Measurements from ENCODE around the gene CTCFL. TPM values are rescaled to one million over a fixed set of nuclear protein-coding genes. Genes with fewer than 3 reads are reported as not detected.

Gene CTCFL
- total and polyA plus RNA-seq, 2 of the 8 experiments (the other 6 are each of a cell fraction or from before 2014, with no cell fraction given): 0.30 to 0.80 TPM

GRCh38 chr20:57526885-57527460, 2.0 kb upstream of the CTCFL start:
- no peak overlapping the region for H4K8ac ChIP-seq (ENCODE audit: extremely low read depth, insufficient read depth, low read length)
- FAIRE-seq (no peak), DNase-seq (ENCODE audit: low read depth in 1 of 2, low spot score in 2 of 2) (no peak)
- no peak overlapping the region for H2AFZ ChIP-seq (ENCODE audit: low read length)
- no peak overlapping the region for H3K4me2 ChIP-seq (ENCODE audit: insufficient read depth in 1 of 2, low read depth in 2 of 2, low read length in 2 of 2)
- no peak overlapping the region for H2BK20ac ChIP-seq (ENCODE audit: low read length)
- no peaks in the 10 kb centered on the region for H3K23me2 ChIP-seq (ENCODE audit: low read depth, low read length)
- no peak overlapping the region for H2AK5ac ChIP-seq (ENCODE audit: low read depth, low read length)
- H3K4me3 ChIP-seq (ENCODE audit: extremely low read depth in 1 of 4, insufficient read depth in 2 of 4, low read depth in 3 of 4, low read length in 4 of 4): no peak overlapping the region
- H4K5ac ChIP-seq (ENCODE audit: insufficient read length, low read depth, low read length): peak overlapping the region; percentile 6
- H2BK15ac ChIP-seq (ENCODE audit: low read length): no peak overlapping the region
- H3K9me3 ChIP-seq (ENCODE audit: insufficient read depth in 2 of 2, low read depth in 1 of 2, low read length in 1 of 2): no peaks in the 10 kb centered on the region
- peaks cover 0 to 19% (median 5%) of the 10 kb centered on the region in 4 experiments; a peak in 5 of 7 replicates for H3K4me1 ChIP-seq (replicated peaks in 1 of 4; ENCODE audit: control insufficient read depth in 3 of 4, insufficient read depth in 4 of 4, low read length in 3 of 4)
- no peaks in the 10 kb centered on the region for H3K79me1 ChIP-seq (ENCODE audit: low read depth, low read length)
- H2BK5ac ChIP-seq (ENCODE audit: low read depth, low read length): no peak overlapping the region
- H3K79me2 ChIP-seq (ENCODE audit: control insufficient read depth in 1 of 2, insufficient read depth in 2 of 2, low read length in 2 of 2): no peaks in the 10 kb centered on the region
- ChIA-PET CTCF (ENCODE audit: partially characterized antibody) (interaction anchor here (0.6 to 2.0 kb wide), 27 partner anchors 10 to 603 kb away, joined by 3 to 13 read pairs (median 3); no protein-coding TSS in a partner anchor), POLR2A (ENCODE audit: partially characterized antibody) (interaction anchor here (0.6 kb wide), 1 partner anchor 95 kb away, joined by 4 read pairs; no protein-coding TSS in a partner anchor)
- H3K56ac ChIP-seq (replicated peaks; ENCODE audit: insufficient read length, low read depth, low read length): no peak overlapping the region
- no peak overlapping the region for H4K91ac ChIP-seq (replicated peaks; ENCODE audit: insufficient read length, low read length)
- H3K27me3 ChIP-seq (replicated peaks in 1 of 4; ENCODE audit: control insufficient read depth in 3 of 4, extremely low read depth in 1 of 4, insufficient read depth in 3 of 4, low read length in 3 of 4): no peaks in the 10 kb centered on the region; a peak in 2 of 7 replicates
- no peaks in the 10 kb centered on the region for H3K36me3 ChIP-seq (ENCODE audit: control insufficient read depth in 2 of 4, insufficient read depth in 4 of 4, low read length in 3 of 4)
- H4K20me1 ChIP-seq (replicated peaks in 1 of 2; ENCODE audit: control insufficient read depth in 1 of 2, insufficient read depth in 2 of 2, low read length in 2 of 2): no peaks in the 10 kb centered on the region
- H2BK120ac ChIP-seq (replicated peaks; ENCODE audit: low read depth, low read length): no peak overlapping the region
- no peak overlapping the region for H3K27ac ChIP-seq (ENCODE audit: low read depth, low read length)
- H2BK12ac ChIP-seq (ENCODE audit: low read depth, low read length): 0 out of 2 replicates have a peak overlapping the region, but pooled peaks have one; percentile 27
- H3K9ac ChIP-seq (replicated peaks in 1 of 4; ENCODE audit: extremely low read depth in 1 of 4, low read depth in 3 of 4, low read length in 3 of 4): no peak overlapping the region; a peak in 1 of 7 replicates
- H3K23ac ChIP-seq (ENCODE audit: insufficient read length): no peak overlapping the region
- H3K4ac ChIP-seq (replicated peaks; ENCODE audit: insufficient read length, low read depth, low read length): no peak overlapping the region
- no peak overlapping the region; the same call in 1 of the 2 replicates for H3K18ac ChIP-seq (ENCODE audit: extremely low read depth, low read length)
- H3K14ac ChIP-seq (ENCODE audit: insufficient read length): no peak overlapping the region
- WGBS, 2 experiments (ENCODE audit: extremely low coverage in 1 of 2, insufficient coverage in 1 of 2, insufficient read length in 1 of 2, insufficient replicate concordance in 2 of 2, low coverage in 1 of 2, low lambda C conversion rate in 2 of 2, missing lambda C conversion rate in 1 of 2): 89% methylated on average over 18 of the region's 19 CpGs; no CpG with 5 or more reads in 1 of the 2 experiments
- no peak for TF ChIP-seq SAP30 (IDR thresholded peaks at IDR 0.05; ENCODE audit: insufficient read depth, insufficient replicate concordance, low read length)
- TF ChIP-seq TAF1 (IDR thresholded peaks at IDR 0.05; ENCODE audit: low read depth, low read length): no peak
- no peak for TF ChIP-seq POU5F1 (IDR thresholded peaks at IDR 0.05; ENCODE audit: low read depth, low read length)
- no peak for TF ChIP-seq GTF2F1 (IDR thresholded peaks at IDR 0.05; ENCODE audit: borderline replicate concordance, low read depth, low read length)
- TF ChIP-seq BRCA1 (IDR thresholded peaks at IDR 0.05; ENCODE audit: low read depth, low read length): no peak
- TF ChIP-seq GABPA (IDR thresholded peaks at IDR 0.05; ENCODE audit: borderline replicate concordance, insufficient read depth, low read length): no peak
- TF ChIP-seq TCF12 (IDR thresholded peaks at IDR 0.05; ENCODE audit: low read depth, low read length): no peak
- TF ChIP-seq SUZ12 (IDR thresholded peaks at IDR 0.05; ENCODE audit: low read length): no peak
- no peak for TF ChIP-seq ZNF274 (IDR thresholded peaks at IDR 0.05; ENCODE audit: borderline replicate concordance, extremely low read depth, low read length)
- no peak for TF ChIP-seq BACH1 (IDR thresholded peaks at IDR 0.05; ENCODE audit: low read length)
- no peak for TF ChIP-seq PHF8 (conservative IDR thresholded peaks at IDR 0.05; ENCODE audit: low read depth, low read length)
- no peak for TF ChIP-seq RXRA (IDR thresholded peaks at IDR 0.05; ENCODE audit: insufficient read depth, low read depth, low read length)
- no peak for TF ChIP-seq JUN (IDR thresholded peaks at IDR 0.05; ENCODE audit: low read depth, low read length)

Measured in H1 (cell line).